ENCODE data around the gene SH2D3A.
"Not testable (repeated sequence)": the region's sequence is repeated elsewhere in the genome, so short reads cannot be mapped to it uniquely, and the experiment has no call there.

SH2D3A gene

GRCh38 chr19:6787393-6787792 is 20.2 kb upstream of the SH2D3A start:
- DNase-seq, result no peak

GRCh38 chr19:6779206-6779605 is 12.0 kb upstream of the SH2D3A start:
- no peak for DNase-seq

GRCh38 chr19:6778386-6778785 is 11.2 kb upstream of the SH2D3A start:
- DNase-seq, result no peak

- no peak for DNase-seq
Measured at GRCh38 chr19:6777434-6777833, 10.2 kb upstream of the SH2D3A start.

- no peak for DNase-seq
Measured at GRCh38 chr19:6776999-6777398, 9.8 kb upstream of the SH2D3A start.

GRCh38 chr19:6776045-6776444 is 8.8 kb upstream of the SH2D3A start:
- DNase-seq, result not testable (repeated sequence)

- DNase-seq, result no peak
Measured at GRCh38 chr19:6774821-6775707, 7.8 kb upstream of the SH2D3A start.

- DNase-seq, result peak; percentile 79
Measured at GRCh38 chr19:6773323-6773931, 6.2 kb upstream of the SH2D3A start.

- DNase-seq, result no peak
Measured at GRCh38 chr19:6772866-6773322, 5.7 kb upstream of the SH2D3A start.

- DNase-seq, result peak; percentile 90
Measured at GRCh38 chr19:6772028-6772865, 5.0 kb upstream of the SH2D3A start, which contains the start of gene VAV1. TSS of gene VAV1 (plus strand) at chr19:6772708. CDS start at chr19:6772808, 100 bp downstream.

- not testable (repeated sequence) for DNase-seq
Measured at GRCh38 chr19:6771648-6772027, 4.4 kb upstream of the SH2D3A start.

GRCh38 chr19:6769006-6769619 is 1.9 kb upstream of the SH2D3A start:
- no peak for DNase-seq

- no peak for DNase-seq
Measured at GRCh38 chr19:6768236-6768785, 1.1 kb upstream of the SH2D3A start.

GRCh38 chr19:6767081-6767356 is 216 bp downstream of the SH2D3A start:
- no peak for DNase-seq

- peak; percentile 26 for DNase-seq
Measured at GRCh38 chr19:6766357-6767080, 716 bp downstream of the SH2D3A start.

GRCh38 chr19:6765738-6766356 is 1.4 kb downstream of the SH2D3A start:
- DNase-seq, result no peak

- not testable (repeated sequence) for DNase-seq
Measured at GRCh38 chr19:6762253-6762797, 4.9 kb downstream of the SH2D3A start.

GRCh38 chr19:6761053-6761676 is 6.1 kb downstream of the SH2D3A start:
- DNase-seq, result peak; percentile 49

- DNase-seq, result no peak
Measured at GRCh38 chr19:6760606-6761005, 6.6 kb downstream of the SH2D3A start.

GRCh38 chr19:6754653-6755463 is 12.4 kb downstream of the SH2D3A start:
- no peak for DNase-seq
